ENCODE data around the gene ZSCAN29.
"Not testable (repeated sequence)": the region's sequence is repeated elsewhere in the genome, so short reads cannot be mapped to it uniquely, and the experiment has no call there.

ZSCAN29 gene

GRCh38 chr15:43406808-43407207 is 36.0 kb upstream of the ZSCAN29 start:
- H3K4me3 ChIP-seq (ENCODE audit: control insufficient read depth, low read depth, low read length) = no peak overlapping the region

GRCh38 chr15:43406189-43406588 is 35.3 kb upstream of the ZSCAN29 start:
- no peak for TF ChIP-seq CTCF (IDR thresholded peaks at IDR 0.05; ENCODE audit: control insufficient read depth, insufficient read depth, low read depth, low read length, missing control alignments)
- no peak overlapping the region for H3K4me3 ChIP-seq (ENCODE audit: control insufficient read depth, low read depth, low read length)
- DNase-seq (ENCODE audit: low read depth) = no peak

More at GRCh38 chr15:43406808-43407207, 36.0 kb upstream of the ZSCAN29 start:
- no peak for TF ChIP-seq CTCF (IDR thresholded peaks at IDR 0.05; ENCODE audit: control insufficient read depth, insufficient read depth, low read depth, low read length, missing control alignments)
- no peak for DNase-seq (ENCODE audit: low read depth)

GRCh38 chr15:43404130-43404529 is 33.3 kb upstream of the ZSCAN29 start:
- no peak overlapping the region for H3K4me3 ChIP-seq (ENCODE audit: control insufficient read depth, low read depth, low read length)
- no peak for TF ChIP-seq CTCF (IDR thresholded peaks at IDR 0.05; ENCODE audit: control insufficient read depth, insufficient read depth, low read depth, low read length, missing control alignments)
- no peak for DNase-seq (ENCODE audit: low read depth)

- no peak for TF ChIP-seq CTCF (IDR thresholded peaks at IDR 0.05; ENCODE audit: control insufficient read depth, insufficient read depth, low read depth, low read length, missing control alignments)
- H3K4me3 ChIP-seq (ENCODE audit: control insufficient read depth, low read depth, low read length) = no peak overlapping the region
- DNase-seq (ENCODE audit: low read depth) = no peak
These were observed 32.8 kb upstream of the ZSCAN29 start for GRCh38 chr15:43403616-43404015.

GRCh38 chr15:43402255-43402654 is 31.4 kb upstream of the ZSCAN29 start:
- TF ChIP-seq CTCF (IDR thresholded peaks at IDR 0.05; ENCODE audit: control insufficient read depth, insufficient read depth, low read depth, low read length, missing control alignments) = no peak
- no peak overlapping the region for H3K4me3 ChIP-seq (ENCODE audit: control insufficient read depth, low read depth, low read length)
- no peak for DNase-seq (ENCODE audit: low read depth)

GRCh38 chr15:43393592-43393991 is 22.7 kb upstream of the ZSCAN29 start:
- not testable (repeated sequence) for DNase-seq (ENCODE audit: low read depth); H3K4me3 ChIP-seq (ENCODE audit: control insufficient read depth, low read depth, low read length)

GRCh38 chr15:43390723-43391122 is 19.9 kb upstream of the ZSCAN29 start:
- TF ChIP-seq CTCF (IDR thresholded peaks at IDR 0.05; ENCODE audit: control insufficient read depth, insufficient read depth, low read depth, low read length, missing control alignments) = no peak
- no peak overlapping the region for H3K4me3 ChIP-seq (ENCODE audit: control insufficient read depth, low read depth, low read length)
- no peak for DNase-seq (ENCODE audit: low read depth)

Measured in AG09309 (cell line).